GM19025 (cell line): ENCODE data around the gene MARK3.

Experiments used
- ATAC-seq: cut with Tn5 transposase; IDR thresholded peaks from one replicate; pipeline ENCODE4 v1.9.1; 2021; ENCODE audit warnings: mild to moderate bottlenecking, low read depth, moderate library complexity; ENCODE audit not compliant: unreplicated experiment

Gene MARK3

GRCh38 chr14:103393070-103393469 lies 7.9 kb downstream of the MARK3 start:
- ATAC-seq, result no peak

- ATAC-seq, result no peak
These were observed 8.7 kb downstream of the MARK3 start for GRCh38 chr14:103393676-103394626.

GRCh38 chr14:103395244-103395643 lies 10.0 kb downstream of the MARK3 start:
- ATAC-seq, result no peak

- no peak for ATAC-seq
These were observed 11.2 kb downstream of the MARK3 start for GRCh38 chr14:103396463-103396862.

GRCh38 chr14:103398427-103399195 lies 13.4 kb downstream of the MARK3 start:
- ATAC-seq, result no peak

DNA sequence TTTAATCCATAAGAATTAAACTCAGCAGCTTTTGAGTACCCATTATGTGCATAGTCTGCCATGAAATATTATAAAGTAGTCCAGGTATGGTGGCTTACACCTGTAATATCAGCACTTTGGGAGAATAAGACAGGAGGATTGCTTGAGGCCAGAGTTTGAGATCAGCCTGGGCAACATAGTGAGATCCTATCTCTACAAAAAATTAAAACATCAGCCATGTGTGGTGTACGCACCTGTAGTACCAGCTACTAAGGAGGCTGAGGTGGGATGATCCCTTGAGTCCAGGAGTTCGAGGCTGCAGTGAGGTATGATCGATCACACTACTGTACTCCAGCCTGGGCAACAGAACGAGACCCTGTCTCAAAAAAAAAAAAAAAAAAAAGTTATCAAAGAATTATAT lies 15.3 kb downstream of the MARK3 start:
- no peak for ATAC-seq

DNA sequence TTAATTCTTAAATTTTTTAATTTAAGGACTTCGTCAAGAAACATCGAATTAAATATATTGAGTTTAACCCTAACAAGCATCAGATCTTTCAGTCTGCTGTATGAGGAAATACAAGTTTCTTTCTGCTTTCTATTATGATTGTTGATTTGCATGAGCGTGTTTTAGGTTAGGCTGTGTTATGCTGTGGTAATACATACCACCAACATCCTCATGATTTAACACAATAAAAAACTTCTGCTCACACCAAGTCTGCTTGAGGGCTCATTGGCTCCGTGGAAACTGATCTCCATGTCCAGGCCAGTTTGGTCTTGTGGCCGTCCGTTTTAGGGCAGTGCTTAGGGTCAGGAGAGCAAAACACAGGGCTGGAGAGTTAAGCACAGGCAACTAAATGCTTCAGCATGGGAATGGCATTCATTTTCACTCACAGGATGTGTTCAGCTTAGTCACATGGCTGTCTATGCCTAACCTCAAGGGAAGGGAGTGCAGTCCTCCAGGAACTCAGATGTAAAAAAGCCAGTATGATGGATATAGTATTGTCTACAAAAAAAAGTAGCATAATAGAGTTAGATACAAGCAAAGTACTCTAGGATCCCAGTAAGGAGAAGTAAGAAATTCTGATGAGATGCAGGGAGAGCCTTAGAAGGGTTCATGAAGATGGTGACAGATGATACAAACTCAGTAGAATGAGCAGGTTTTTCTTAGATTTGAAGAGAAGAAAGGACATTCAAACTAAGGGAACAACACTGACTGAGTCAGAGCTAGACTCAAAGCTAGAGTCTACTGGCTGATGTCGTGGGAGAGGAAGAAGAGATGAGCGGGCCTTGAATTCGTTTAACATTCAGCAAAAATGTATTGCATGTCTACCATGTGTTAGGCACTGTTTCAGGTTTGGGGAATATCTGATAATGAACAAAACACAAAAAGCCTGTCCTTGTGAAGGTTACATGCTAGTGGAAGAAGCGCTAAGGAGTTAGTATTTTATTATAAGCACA lies 16.3 kb downstream of the MARK3 start:
- ATAC-seq, result no peak

- ATAC-seq, result no peak
These were observed 17.5 kb downstream of the MARK3 start for GRCh38 chr14:103402695-103403094.

- no peak for ATAC-seq
These were observed 19.1 kb downstream of the MARK3 start for GRCh38 chr14:103404032-103404918.

DNA sequence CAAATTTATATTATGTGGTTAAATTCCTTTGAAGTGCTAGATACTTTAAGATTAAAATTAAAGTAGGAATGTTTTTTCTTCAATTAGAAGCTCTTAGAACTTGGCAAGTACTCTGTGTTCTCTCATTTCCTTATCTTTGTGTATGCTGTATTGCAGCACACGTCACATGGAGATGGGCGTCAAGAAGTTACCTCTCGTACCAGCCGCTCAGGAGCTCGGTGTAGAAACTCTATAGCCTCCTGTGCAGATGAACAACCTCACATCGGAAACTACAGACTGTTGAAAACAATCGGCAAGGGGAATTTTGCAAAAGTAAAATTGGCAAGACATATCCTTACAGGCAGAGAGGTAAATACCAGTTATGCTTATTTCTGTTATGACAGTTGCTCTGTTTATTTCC lies 19.7 kb downstream of the MARK3 start:
- ATAC-seq, result no peak

DNA sequence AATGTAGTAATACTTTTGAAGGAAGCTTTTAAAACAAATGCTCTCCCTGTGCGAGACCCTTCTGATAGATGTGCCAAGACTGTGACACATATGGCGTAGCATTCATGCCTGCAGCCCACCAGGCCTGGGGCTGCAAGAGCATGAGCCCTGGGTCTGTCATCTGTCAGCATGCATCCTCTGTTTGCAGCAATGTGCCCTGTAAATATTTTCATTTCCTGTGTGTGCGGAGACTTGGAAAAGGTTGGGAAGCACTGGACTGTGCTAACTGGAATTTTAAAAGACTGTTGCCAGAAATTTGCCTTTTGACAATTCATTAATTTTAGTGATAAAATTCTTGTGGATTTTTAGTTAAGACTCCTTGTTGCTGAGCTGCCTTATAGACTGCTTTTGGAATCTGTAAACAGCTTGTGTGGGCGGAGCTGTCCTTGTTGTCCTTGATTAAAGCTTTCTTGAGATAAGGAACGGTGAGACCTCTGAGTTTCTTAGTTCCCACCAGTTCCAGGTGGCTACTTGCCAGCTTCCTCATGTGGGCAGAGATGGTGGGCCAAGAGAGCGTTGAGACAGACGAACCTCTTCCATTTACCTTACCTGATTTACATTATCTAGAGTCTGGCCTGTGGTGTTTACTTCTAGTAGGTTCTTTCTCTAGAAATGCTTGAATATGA lies 23.4 kb downstream of the MARK3 start:
- no peak for ATAC-seq

- no peak for ATAC-seq
These were observed 31.7 kb downstream of the MARK3 start for GRCh38 chr14:103416916-103417315.

GRCh38 chr14:103418481-103418818 lies 33.2 kb downstream of the MARK3 start:
- ATAC-seq, result no peak

GRCh38 chr14:103421556-103421955 lies 36.3 kb downstream of the MARK3 start:
- no peak for ATAC-seq

DNA sequence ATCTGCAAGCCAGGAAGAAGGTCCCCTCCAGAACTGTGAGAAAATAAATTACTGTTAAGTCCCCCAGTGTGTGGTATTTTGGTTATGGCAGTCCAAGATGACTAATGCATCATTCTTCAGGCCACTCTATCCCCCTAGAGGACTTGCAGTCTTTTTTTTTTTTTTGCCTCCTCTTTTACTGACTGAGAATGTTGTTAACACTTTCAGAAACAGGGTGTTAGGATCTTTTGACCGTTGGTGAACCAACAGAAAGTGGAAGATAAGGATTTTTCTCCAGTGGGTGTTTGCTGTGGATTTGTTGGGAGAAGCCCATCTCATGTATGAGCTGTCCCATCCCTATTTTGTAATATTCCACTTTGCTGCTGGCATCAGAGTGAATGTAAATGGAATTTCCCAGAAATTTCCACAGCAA lies 37.8 kb downstream of the MARK3 start:
- no peak for ATAC-seq

DNA sequence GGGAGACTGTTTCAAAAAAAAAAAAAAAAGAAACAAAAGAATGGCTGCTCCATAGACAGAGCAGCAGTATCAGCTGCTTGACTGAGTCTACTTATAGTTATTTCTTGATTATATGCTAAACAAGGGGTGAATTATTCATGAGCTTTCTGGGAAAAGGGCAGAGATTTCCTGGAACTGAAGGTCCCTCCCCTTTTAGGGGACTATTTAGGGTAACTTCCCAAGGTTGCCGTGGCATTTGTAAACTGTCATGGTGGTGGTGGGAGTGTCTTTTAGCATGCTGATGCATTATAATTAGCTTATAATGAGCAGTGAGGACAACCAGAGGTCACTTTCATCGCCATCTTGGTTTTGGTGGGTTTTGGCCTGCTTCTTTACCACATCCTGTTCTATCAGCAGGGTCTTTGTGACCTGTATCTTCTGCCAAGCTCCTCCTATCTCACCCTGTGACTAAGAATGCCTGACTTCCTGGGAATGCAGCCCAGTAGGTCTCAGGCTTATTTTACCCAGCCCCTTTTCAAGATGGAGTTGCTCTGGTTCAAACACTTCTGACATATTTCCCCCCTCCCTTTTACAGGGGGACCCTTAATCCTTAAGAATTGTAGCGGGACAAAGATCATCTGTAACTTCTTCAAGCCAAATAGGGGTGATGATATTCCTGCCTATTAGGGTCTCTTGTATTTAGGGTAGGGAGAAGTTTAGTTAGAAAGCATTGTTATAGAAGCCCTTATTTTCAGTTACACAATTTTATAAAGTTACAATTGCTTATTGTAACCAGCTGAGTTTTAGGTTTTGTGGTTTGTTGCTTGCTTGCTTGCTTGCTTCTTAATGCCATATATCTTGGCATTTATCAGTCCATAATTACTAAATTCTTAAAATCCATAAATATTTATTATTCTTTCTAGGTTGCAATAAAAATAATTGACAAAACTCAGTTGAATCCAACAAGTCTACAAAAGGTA lies 42.5 kb downstream of the MARK3 start:
- ATAC-seq, result no peak

DNA sequence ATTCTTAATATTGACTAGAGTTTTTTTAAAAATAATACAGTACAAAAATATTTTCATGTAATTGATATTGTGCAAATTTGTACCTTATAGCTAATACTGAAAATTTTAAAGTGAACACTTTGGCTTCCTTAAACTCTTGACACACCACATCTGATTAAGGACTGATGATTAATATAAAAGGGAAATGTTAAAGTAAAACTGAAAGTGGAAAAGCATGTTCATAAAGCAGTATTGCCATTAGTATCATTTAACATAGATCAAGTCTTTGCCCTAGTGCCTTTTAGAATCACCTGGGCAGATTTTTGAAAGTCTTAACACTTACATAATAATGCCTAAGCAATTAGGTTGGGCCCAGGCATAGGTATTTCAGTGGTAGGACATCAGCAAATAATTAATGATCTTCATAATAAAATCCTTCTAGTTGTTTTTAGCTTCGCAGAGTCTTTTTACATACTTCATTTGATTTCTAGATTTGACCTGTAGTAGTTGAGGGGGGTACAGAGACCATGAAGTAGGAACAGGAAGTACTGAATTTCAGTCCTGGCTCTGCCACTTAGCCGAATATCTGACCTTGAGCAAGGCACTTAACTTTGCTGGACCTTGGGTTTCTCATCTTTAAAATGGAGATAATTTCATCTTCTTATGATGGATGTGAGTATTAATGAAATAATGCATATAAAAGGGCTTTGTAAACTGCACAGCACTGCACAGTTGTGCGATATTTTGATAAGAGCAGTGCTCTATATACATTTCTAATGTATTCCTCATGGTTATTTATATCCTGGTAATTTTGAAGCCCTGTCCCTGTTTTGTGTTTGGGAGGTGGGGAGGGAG lies 43.7 kb downstream of the MARK3 start:
- no peak for ATAC-seq
